ENCODE results near the gene PRTG.
"Not testable (repeated sequence)": the region's sequence is repeated elsewhere in the genome, so short reads cannot be mapped to it uniquely, and the experiment has no call there.

Gene PRTG

DNA sequence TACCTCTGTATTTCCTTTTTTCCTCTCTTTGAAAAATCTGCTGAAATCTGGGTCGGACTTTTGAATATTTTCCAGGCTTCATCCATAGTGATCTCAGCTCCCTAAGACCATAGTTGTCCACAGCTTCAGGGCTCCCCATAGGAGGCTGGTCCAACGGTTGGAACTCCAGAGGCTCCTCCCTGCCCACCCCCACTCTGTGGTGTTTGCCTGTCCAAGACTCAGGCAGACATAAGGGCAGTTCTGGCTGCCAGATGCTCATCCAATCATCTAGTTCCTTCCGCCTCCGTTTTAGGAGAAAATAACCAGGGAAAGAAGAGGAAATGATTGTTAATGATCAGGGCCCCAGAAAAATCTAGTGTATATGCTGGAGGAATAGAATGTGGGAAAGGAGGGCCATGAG lies 27.9 kb upstream of the PRTG start:
- Histone ChIP-seq H3K9ac (ENCODE audit: low read length) (no peak overlapping the region), H3K27me3 (ENCODE audit: control insufficient read depth, insufficient read depth, low read length) (no peaks in the 10 kb centered on the region), H3K36me3 (ENCODE audit: control insufficient read depth, insufficient read depth, low read length) (no peaks in the 10 kb centered on the region)

DNA sequence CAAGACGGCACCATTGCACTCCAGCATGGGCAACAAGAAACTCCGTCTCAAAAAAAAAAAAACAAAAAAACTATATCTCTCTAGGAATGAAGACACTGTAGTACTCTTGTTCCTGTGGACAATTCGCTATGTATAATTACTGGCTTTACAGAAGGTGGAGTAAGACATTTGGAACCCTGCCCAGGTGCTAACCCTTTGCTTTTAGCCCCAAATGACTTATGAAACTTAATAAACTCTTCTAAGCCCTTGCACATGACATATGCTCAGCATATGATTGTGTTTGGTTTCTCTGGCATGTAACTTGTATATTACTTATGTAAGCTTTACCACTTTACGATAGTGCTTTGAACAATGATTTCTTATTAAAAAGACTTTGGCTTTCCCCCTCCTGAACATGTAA lies 27.3 kb upstream of the PRTG start:
- Histone ChIP-seq H3K27me3 (ENCODE audit: control insufficient read depth, insufficient read depth, low read length) (no peaks in the 10 kb centered on the region), H3K4me3 (ENCODE audit: low read length) (no peak overlapping the region), H3K9ac (ENCODE audit: low read length) (no peak overlapping the region), H3K4me1 (ENCODE audit: control insufficient read depth, insufficient read depth, low read length) (no peaks in the 10 kb centered on the region), H3K36me3 (ENCODE audit: control insufficient read depth, insufficient read depth, low read length) (no peaks in the 10 kb centered on the region), H3K9me3 (ENCODE audit: control insufficient read depth, low read length) (no peaks in the 10 kb centered on the region)

More for the DNA sequence above, 27.9 kb upstream of the PRTG start:
- no peak overlapping the region for H3K4me3 ChIP-seq (ENCODE audit: low read length)
- no peaks in the 10 kb centered on the region for H3K4me1 ChIP-seq (ENCODE audit: control insufficient read depth, insufficient read depth, low read length)
- no peaks in the 10 kb centered on the region for H3K9me3 ChIP-seq (ENCODE audit: control insufficient read depth, low read length)

DNA sequence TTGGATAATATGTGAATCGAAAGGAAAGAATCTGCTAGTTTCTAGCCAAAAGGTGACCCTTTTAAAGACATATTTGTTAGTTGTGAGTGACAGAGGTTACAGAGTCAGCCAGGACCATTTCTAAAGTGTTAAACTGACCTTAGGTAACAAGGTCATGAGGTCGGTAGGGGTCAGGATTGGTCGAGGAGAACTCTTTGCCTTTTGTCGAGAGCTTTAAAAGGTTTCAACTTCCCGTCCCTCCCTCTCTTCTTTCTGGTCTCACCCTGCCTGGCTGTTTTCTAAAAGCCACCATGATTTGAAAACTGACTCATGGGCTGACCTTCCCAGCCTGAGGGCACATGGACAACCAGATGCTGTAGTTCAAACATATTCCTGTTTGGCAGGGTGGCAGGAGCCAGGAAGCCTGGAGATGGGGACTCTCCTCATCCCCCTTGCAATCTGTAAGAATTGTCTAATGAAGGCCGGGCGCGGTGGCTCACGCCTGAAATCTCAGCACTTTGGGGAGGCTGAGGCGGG lies 25.8 kb upstream of the PRTG start:
- Histone ChIP-seq H3K27me3 (ENCODE audit: control insufficient read depth, insufficient read depth, low read length) (no peaks in the 10 kb centered on the region), H3K4me1 (ENCODE audit: control insufficient read depth, insufficient read depth, low read length) (no peaks in the 10 kb centered on the region), H3K9ac (ENCODE audit: low read length) (no peak overlapping the region), H3K9me3 (ENCODE audit: control insufficient read depth, low read length) (no peaks in the 10 kb centered on the region), H3K4me3 (ENCODE audit: low read length) (no peak overlapping the region), H3K36me3 (ENCODE audit: control insufficient read depth, insufficient read depth, low read length) (no peaks in the 10 kb centered on the region)

DNA sequence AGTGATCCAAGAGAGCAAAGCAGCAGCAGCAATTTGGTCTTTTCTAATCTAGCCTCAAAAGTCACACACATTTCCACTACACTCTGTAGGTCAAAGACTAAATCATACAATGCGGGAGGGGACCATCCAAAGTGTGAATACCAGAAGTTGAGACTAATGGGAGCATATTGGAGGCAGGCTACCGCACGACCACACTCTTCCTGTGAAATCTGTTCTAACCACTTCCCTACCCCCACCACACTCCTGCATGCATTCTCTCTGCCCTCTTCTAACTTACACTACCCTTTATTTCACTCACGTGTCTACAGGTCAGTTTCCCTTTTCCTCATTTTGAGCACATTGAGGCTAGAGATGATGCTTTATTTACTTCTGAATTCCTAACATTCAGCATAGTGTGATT lies 23.7 kb upstream of the PRTG start:
- no peaks in the 10 kb centered on the region for H3K9me3 ChIP-seq (ENCODE audit: control insufficient read depth, low read length)
- H3K27me3 ChIP-seq (ENCODE audit: control insufficient read depth, insufficient read depth, low read length), result no peaks in the 10 kb centered on the region
- no peak overlapping the region for H3K4me3 ChIP-seq (ENCODE audit: low read length)
- H3K36me3 ChIP-seq (ENCODE audit: control insufficient read depth, insufficient read depth, low read length), result no peaks in the 10 kb centered on the region
- no peaks in the 10 kb centered on the region for H3K4me1 ChIP-seq (ENCODE audit: control insufficient read depth, insufficient read depth, low read length)
- no peak overlapping the region for H3K9ac ChIP-seq (ENCODE audit: low read length)

DNA sequence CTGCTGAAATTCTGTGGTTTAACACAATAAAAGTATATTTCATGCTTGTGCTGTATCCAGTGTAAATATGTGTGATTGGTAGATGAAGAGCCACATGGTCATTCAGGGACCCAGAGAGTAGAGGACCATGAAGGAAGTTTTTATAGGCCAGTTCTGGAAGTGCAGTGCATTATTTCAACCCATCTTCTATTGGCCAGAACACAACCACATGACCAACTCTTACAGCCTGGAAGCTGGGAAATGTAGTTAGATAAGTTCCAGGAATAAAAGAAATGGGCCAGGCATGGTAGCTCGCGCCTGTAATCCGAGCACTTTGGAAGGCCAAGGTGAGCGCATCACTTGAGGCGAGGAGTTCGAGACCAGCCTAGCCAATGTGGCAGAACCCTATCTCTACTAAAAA lies 21.4 kb upstream of the PRTG start:
- H3K36me3 ChIP-seq (ENCODE audit: control insufficient read depth, insufficient read depth, low read length), result no peaks in the 10 kb centered on the region
- no peak overlapping the region for H3K4me3 ChIP-seq (ENCODE audit: low read length)
- no peak overlapping the region for H3K9ac ChIP-seq (ENCODE audit: low read length)
- H3K4me1 ChIP-seq (ENCODE audit: control insufficient read depth, insufficient read depth, low read length), result no peaks in the 10 kb centered on the region
- no peaks in the 10 kb centered on the region for H3K9me3 ChIP-seq (ENCODE audit: control insufficient read depth, low read length)
- H3K27me3 ChIP-seq (ENCODE audit: control insufficient read depth, insufficient read depth, low read length), result no peaks in the 10 kb centered on the region

DNA sequence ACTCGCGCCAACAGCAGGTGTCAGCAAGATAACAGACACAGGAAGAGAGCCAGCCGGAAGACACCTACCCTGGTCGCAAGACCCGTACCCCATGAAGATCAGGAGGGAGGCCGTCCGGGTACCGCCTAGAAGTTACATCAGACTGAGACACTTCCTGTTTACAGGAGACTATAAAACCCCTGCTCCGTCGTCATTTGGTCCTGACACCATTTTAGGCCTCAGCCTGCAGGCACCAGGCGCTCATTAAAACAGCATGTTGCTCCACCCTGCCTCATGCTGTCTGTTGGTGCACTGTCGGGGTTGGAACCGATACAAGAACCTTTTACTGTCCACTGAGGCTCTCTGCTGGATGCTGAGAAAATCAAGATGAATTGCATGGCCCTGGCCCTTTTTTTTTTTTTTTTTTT lies 15.6 kb upstream of the PRTG start:
- H3K4me3 ChIP-seq (ENCODE audit: low read length), result no peak overlapping the region
- H3K4me1 ChIP-seq (ENCODE audit: control insufficient read depth, insufficient read depth, low read length), result no peaks in the 10 kb centered on the region
- H3K9ac ChIP-seq (ENCODE audit: low read length), result no peak overlapping the region
- H3K36me3 ChIP-seq (ENCODE audit: control insufficient read depth, insufficient read depth, low read length), result no peaks in the 10 kb centered on the region
- H3K27me3 ChIP-seq (ENCODE audit: control insufficient read depth, insufficient read depth, low read length), result no peaks in the 10 kb centered on the region
- H3K9me3 ChIP-seq (ENCODE audit: control insufficient read depth, low read length), result no peaks in the 10 kb centered on the region

DNA sequence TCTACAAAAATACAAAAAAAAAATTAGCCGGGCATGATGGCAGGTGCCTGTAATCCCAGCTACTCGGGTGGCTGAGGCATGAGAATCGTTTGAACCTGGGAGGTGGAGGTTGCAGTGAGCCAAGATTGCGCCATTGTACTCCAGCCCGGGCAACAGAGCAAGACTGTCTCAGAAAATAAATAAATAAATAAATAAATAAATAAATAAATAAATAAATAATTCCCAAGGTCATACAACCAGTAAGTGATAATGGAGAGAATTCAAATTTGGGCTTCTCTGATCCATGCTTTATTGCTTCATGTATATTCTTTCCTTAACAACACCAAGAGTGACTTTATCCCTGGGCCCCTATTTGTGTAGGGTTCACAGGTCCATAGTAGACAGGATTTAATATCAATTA lies 10.5 kb upstream of the PRTG start:
- H3K9me3 ChIP-seq (ENCODE audit: control insufficient read depth, low read length); H3K4me3 ChIP-seq (ENCODE audit: low read length); H3K36me3 ChIP-seq (ENCODE audit: control insufficient read depth, insufficient read depth, low read length); H3K27me3 ChIP-seq (ENCODE audit: control insufficient read depth, insufficient read depth, low read length); H3K9ac ChIP-seq (ENCODE audit: low read length); H3K4me1 ChIP-seq (ENCODE audit: control insufficient read depth, insufficient read depth, low read length): not testable (repeated sequence)

DNA sequence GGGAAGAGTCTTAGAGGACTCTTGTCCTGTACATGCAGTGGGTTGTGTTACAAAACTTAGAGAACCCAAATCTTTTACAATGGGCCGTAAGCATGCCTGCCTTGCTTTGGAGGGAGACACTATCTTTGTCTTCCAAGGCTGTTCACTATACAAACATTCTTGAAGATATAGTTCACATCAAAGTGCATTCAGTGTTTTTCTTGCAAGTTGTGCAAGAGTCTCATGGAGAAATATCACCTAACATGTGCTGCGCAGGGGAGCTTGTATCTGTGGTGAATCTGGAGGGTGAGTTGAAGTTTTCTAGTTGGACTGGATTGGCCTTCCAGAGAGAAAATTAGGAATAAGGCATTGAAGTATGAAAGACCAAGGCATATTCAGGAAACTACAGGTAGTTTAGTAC lies 7.8 kb upstream of the PRTG start:
- Histone ChIP-seq H3K9ac (ENCODE audit: low read length) (no peak overlapping the region), H3K4me1 (ENCODE audit: control insufficient read depth, insufficient read depth, low read length) (no peaks in the 10 kb centered on the region), H3K9me3 (ENCODE audit: control insufficient read depth, low read length) (no peaks in the 10 kb centered on the region), H3K36me3 (ENCODE audit: control insufficient read depth, insufficient read depth, low read length) (no peaks in the 10 kb centered on the region), H3K27me3 (ENCODE audit: control insufficient read depth, insufficient read depth, low read length) (no peaks in the 10 kb centered on the region), H3K4me3 (ENCODE audit: low read length) (no peak overlapping the region)

DNA sequence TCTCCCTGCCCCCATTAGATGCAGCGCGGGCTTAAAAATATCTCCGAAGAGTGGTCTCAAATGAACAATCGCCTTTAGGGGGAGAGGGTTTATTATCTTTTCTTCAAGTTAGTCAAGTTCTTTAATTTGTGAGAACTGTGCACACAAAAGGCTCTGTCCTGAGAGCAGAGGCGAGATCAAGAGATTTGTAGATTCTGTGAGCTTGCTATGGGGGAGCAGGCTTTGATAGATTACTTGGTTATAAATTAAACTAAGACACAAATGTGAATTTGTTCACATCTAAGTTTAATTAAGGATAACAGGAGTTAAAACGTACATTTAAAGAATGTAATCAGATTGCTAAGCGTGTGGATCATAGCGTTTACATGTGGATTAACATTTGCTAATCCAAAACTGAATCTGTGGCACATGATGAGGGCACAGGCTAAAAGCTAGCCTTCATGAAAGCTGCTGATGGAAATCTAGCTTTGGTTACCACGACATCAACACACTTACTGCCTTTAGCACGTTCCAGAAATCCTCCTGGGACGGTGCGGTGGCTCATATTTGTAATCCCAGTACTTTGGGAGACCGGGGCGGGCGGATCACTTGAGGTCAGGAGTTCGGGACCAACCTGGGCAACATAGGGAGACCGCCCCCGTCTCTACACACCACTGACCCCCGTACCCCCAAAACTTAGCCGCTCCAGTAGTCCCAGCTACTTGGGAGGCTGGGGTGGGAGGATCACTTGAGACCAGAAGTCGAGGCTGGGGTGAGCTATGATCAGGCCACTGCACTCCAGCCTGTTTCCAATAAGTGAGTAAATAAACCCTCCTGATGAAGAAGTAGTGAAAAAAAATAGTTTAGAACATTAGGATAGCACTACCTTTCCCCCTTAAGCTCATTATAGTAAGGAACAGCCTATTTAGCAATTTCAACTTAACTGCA lies 1.0 kb upstream of the PRTG start:
- Histone ChIP-seq H3K4me3 (ENCODE audit: low read length) (no peak overlapping the region), H3K4me1 (ENCODE audit: control insufficient read depth, insufficient read depth, low read length) (peaks cover 10% of the 10 kb centered on the region), H3K9ac (ENCODE audit: low read length) (peak overlapping the region; percentile 47), H3K36me3 (ENCODE audit: control insufficient read depth, insufficient read depth, low read length) (no peaks in the 10 kb centered on the region), H3K27me3 (ENCODE audit: control insufficient read depth, insufficient read depth, low read length) (peaks cover 28% of the 10 kb centered on the region), H3K9me3 (ENCODE audit: control insufficient read depth, low read length) (no peaks in the 10 kb centered on the region)

DNA sequence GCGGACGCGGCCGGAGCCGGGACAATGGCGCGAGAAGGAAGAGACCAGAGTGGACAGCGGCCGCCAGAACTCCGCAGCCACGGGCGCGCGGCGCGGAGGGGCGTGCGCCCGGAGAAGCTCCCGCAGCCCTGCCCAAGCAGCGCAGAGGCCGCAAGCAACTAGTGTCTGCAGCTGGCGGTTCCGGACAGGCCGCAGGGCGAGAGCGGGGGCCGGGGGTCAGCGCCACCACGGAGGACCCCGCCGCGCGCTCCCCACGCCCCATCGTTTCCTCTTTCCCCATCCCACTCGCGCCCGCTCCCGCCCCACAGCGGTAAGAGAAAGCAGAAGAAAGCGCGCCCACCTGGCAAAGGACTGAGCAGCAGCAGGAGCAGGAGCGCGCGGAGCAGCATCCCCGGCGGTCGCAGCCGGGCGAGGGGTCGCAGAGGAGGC lies 440 bp downstream of the PRTG start:
- Histone ChIP-seq H3K9ac (ENCODE audit: low read length) (peak overlapping the region; percentile 50), H3K9me3 (ENCODE audit: control insufficient read depth, low read length) (no peaks in the 10 kb centered on the region)

DNA sequence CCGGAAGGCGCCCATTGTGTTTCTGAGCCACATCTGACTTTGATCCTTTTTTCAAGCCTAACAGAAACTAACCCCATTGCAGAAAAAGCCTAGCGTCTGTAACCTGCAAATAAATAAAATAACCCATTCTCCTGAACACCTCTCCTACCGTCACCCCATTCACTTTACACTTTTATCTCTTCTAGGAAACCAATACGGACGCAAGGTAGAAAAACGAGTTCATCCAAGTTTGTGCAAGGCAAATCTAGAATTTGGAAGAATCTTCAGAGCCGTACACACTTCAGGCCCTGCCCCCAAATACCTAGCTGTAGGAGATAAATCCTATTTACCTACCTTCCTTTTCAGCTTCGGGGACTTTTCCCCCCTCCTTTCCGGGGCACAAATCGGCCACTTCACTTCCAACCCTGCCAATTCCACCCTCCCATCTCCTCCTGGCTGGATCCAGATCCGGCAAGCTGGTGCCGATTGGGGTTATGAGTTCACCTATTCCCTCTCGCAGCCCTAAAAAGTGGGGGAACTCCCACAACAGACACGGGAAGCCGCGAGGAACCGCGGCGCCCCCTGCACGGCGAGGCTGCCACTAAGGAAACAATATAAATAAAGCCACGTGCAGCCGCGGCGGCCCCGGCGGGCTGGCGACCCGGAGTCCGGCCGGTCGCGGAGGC lies 987 bp downstream of the PRTG start:
- Histone ChIP-seq H3K9me3 (ENCODE audit: control insufficient read depth, low read length) (no peaks in the 10 kb centered on the region), H3K4me1 (ENCODE audit: control insufficient read depth, insufficient read depth, low read length) (peaks cover 10% of the 10 kb centered on the region), H3K4me3 (ENCODE audit: low read length) (peak overlapping the region; percentile 60), H3K9ac (ENCODE audit: low read length) (peak overlapping the region; percentile 50), H3K27me3 (ENCODE audit: control insufficient read depth, insufficient read depth, low read length) (peaks cover 31% of the 10 kb centered on the region), H3K36me3 (ENCODE audit: control insufficient read depth, insufficient read depth, low read length) (no peaks in the 10 kb centered on the region)

More for the DNA sequence above, 440 bp downstream of the PRTG start:
- peaks cover 10% of the 10 kb centered on the region for H3K4me1 ChIP-seq (ENCODE audit: control insufficient read depth, insufficient read depth, low read length)
- H3K27me3 ChIP-seq (ENCODE audit: control insufficient read depth, insufficient read depth, low read length), result peaks cover 30% of the 10 kb centered on the region
- no peaks in the 10 kb centered on the region for H3K36me3 ChIP-seq (ENCODE audit: control insufficient read depth, insufficient read depth, low read length)
- peak overlapping the region; percentile 60 for H3K4me3 ChIP-seq (ENCODE audit: low read length)

All from mucosa of stomach (tissue), 1 donor.